ENCODE measurements around the gene COG5.
A peak's percentile ranks its signal among the peaks of the same experiment; 100 is the strongest.

The COG5 gene

GRCh38 chr7:107170051-107170915 lies 393.4 kb downstream of the COG5 start:
- Histone ChIP-seq H3K9me3 (replicated peaks; ENCODE audit: low read length) (no peaks in the 10 kb centered on the region), H3K36me3 (ENCODE audit: insufficient read depth, low read length) (no peaks in the 10 kb centered on the region), H3K4me1 (ENCODE audit: control insufficient read depth, insufficient read depth, low read length) (peaks cover 9% of the 10 kb centered on the region), H3K4me2 (ENCODE audit: low read length) (peak overlapping the region; percentile 74), H3K9ac (ENCODE audit: low read depth, low read length) (peak overlapping the region; percentile 92), H3K4me3 (ENCODE audit: low read length) (peak overlapping the region; percentile 87), H3K27me3 (ENCODE audit: control insufficient read depth, insufficient read depth, low read length) (no peaks in the 10 kb centered on the region)

GRCh38 chr7:107169120-107170050 lies 394.3 kb downstream of the COG5 start:
- Histone ChIP-seq H3K4me3 (ENCODE audit: low read length) (peak overlapping the region; percentile 87), H3K27me3 (ENCODE audit: control insufficient read depth, insufficient read depth, low read length) (no peaks in the 10 kb centered on the region), H3K4me2 (ENCODE audit: low read length) (peak overlapping the region; percentile 74), H3K4me1 (ENCODE audit: control insufficient read depth, insufficient read depth, low read length) (peaks cover 9% of the 10 kb centered on the region), H3K36me3 (ENCODE audit: insufficient read depth, low read length) (no peaks in the 10 kb centered on the region), H3K9me3 (replicated peaks; ENCODE audit: low read length) (no peaks in the 10 kb centered on the region), H3K9ac (ENCODE audit: low read depth, low read length) (peak overlapping the region; percentile 92)

- Histone ChIP-seq H3K9ac (ENCODE audit: low read depth, low read length) (peak within 1 kb of the TSS; percentile 92), H3K9me3 (replicated peaks; ENCODE audit: low read length) (no peaks in the 10 kb centered on the region), H3K27me3 (ENCODE audit: control insufficient read depth, insufficient read depth, low read length) (no peaks in the 10 kb centered on the region), H3K4me2 (ENCODE audit: low read length) (peak within 1 kb of the TSS; percentile 92), H3K4me1 (ENCODE audit: control insufficient read depth, insufficient read depth, low read length) (peaks cover 14% of the 10 kb centered on the region), H3K4me3 (ENCODE audit: low read length) (peak within 1 kb of the TSS; percentile 87), H3K36me3 (ENCODE audit: insufficient read depth, low read length) (no peaks in the 10 kb centered on the region)
These were observed 395.2 kb downstream of the COG5 start, which contains the start of gene HBP1 for GRCh38 chr7:107168233-107169119. Gene HBP1 (plus strand): TSS chr7:107169003. CDS start chr7:107179894, 10,891 bp downstream.

- Histone ChIP-seq H3K27me3 (ENCODE audit: control insufficient read depth, insufficient read depth, low read length) (no peaks in the 10 kb centered on the region), H3K9ac (ENCODE audit: low read depth, low read length) (peak overlapping the region; percentile 84), H3K4me2 (ENCODE audit: low read length) (peak overlapping the region; percentile 92), H3K36me3 (ENCODE audit: insufficient read depth, low read length) (no peaks in the 10 kb centered on the region), H3K9me3 (replicated peaks; ENCODE audit: low read length) (no peaks in the 10 kb centered on the region), H3K4me1 (ENCODE audit: control insufficient read depth, insufficient read depth, low read length) (peaks cover 14% of the 10 kb centered on the region), H3K4me3 (ENCODE audit: low read length) (peak overlapping the region; percentile 70)
These were observed 396.1 kb downstream of the COG5 start for GRCh38 chr7:107167483-107168232.

- Histone ChIP-seq H3K36me3 (ENCODE audit: insufficient read depth, low read length) (no peaks in the 10 kb centered on the region), H3K4me3 (ENCODE audit: low read length) (peak overlapping the region; percentile 70), H3K9me3 (replicated peaks; ENCODE audit: low read length) (no peaks in the 10 kb centered on the region), H3K9ac (ENCODE audit: low read depth, low read length) (peak overlapping the region; percentile 84), H3K4me2 (ENCODE audit: low read length) (peak overlapping the region; percentile 92), H3K4me1 (ENCODE audit: control insufficient read depth, insufficient read depth, low read length) (peaks cover 10% of the 10 kb centered on the region), H3K27me3 (ENCODE audit: control insufficient read depth, insufficient read depth, low read length) (no peaks in the 10 kb centered on the region)
These were observed 396.8 kb downstream of the COG5 start for GRCh38 chr7:107166736-107167426.

- Histone ChIP-seq H3K27me3 (ENCODE audit: control insufficient read depth, insufficient read depth, low read length) (no peaks in the 10 kb centered on the region), H3K9ac (ENCODE audit: low read depth, low read length) (no peak overlapping the region), H3K9me3 (replicated peaks; ENCODE audit: low read length) (no peaks in the 10 kb centered on the region), H3K36me3 (ENCODE audit: insufficient read depth, low read length) (no peaks in the 10 kb centered on the region), H3K4me2 (ENCODE audit: low read length) (no peak overlapping the region), H3K4me3 (ENCODE audit: low read length) (no peak overlapping the region), H3K4me1 (ENCODE audit: control insufficient read depth, insufficient read depth, low read length) (peaks cover 10% of the 10 kb centered on the region)
These were observed 398.4 kb downstream of the COG5 start for GRCh38 chr7:107165341-107165740.

GRCh38 chr7:107164092-107164491 lies 399.6 kb downstream of the COG5 start:
- no peaks in the 10 kb centered on the region for H3K36me3 ChIP-seq (ENCODE audit: insufficient read depth, low read length)
- H3K9ac ChIP-seq (ENCODE audit: low read depth, low read length): no peak overlapping the region
- H3K27me3 ChIP-seq (ENCODE audit: control insufficient read depth, insufficient read depth, low read length): no peaks in the 10 kb centered on the region
- H3K9me3 ChIP-seq (replicated peaks; ENCODE audit: low read length): no peaks in the 10 kb centered on the region
- H3K4me1 ChIP-seq (ENCODE audit: control insufficient read depth, insufficient read depth, low read length): peaks cover 10% of the 10 kb centered on the region
- no peak overlapping the region for H3K4me3 ChIP-seq (ENCODE audit: low read length)
- no peak overlapping the region for H3K4me2 ChIP-seq (ENCODE audit: low read length)

- H3K4me3 ChIP-seq (ENCODE audit: low read length): no peak overlapping the region
- no peak overlapping the region for H3K9ac ChIP-seq (ENCODE audit: low read depth, low read length)
- H3K4me1 ChIP-seq (ENCODE audit: control insufficient read depth, insufficient read depth, low read length): peaks cover 5% of the 10 kb centered on the region
- H3K9me3 ChIP-seq (replicated peaks; ENCODE audit: low read length): no peaks in the 10 kb centered on the region
- H3K36me3 ChIP-seq (ENCODE audit: insufficient read depth, low read length): no peaks in the 10 kb centered on the region
- H3K27me3 ChIP-seq (ENCODE audit: control insufficient read depth, insufficient read depth, low read length): no peaks in the 10 kb centered on the region
- no peak overlapping the region for H3K4me2 ChIP-seq (ENCODE audit: low read length)
These were observed 401.2 kb downstream of the COG5 start for GRCh38 chr7:107162475-107162874.

GRCh38 chr7:107161415-107161814 lies 402.3 kb downstream of the COG5 start:
- no peak overlapping the region for H3K9ac ChIP-seq (ENCODE audit: low read depth, low read length)
- no peak overlapping the region for H3K4me2 ChIP-seq (ENCODE audit: low read length)
- peaks cover 5% of the 10 kb centered on the region for H3K4me1 ChIP-seq (ENCODE audit: control insufficient read depth, insufficient read depth, low read length)
- no peaks in the 10 kb centered on the region for H3K9me3 ChIP-seq (replicated peaks; ENCODE audit: low read length)
- H3K36me3 ChIP-seq (ENCODE audit: insufficient read depth, low read length): no peaks in the 10 kb centered on the region
- H3K27me3 ChIP-seq (ENCODE audit: control insufficient read depth, insufficient read depth, low read length): no peaks in the 10 kb centered on the region
- H3K4me3 ChIP-seq (ENCODE audit: low read length): no peak overlapping the region

GRCh38 chr7:107160389-107160788 lies 403.3 kb downstream of the COG5 start:
- Histone ChIP-seq H3K27me3 (ENCODE audit: control insufficient read depth, insufficient read depth, low read length) (no peaks in the 10 kb centered on the region), H3K4me1 (ENCODE audit: control insufficient read depth, insufficient read depth, low read length) (peaks cover 5% of the 10 kb centered on the region), H3K4me3 (ENCODE audit: low read length) (no peak overlapping the region), H3K4me2 (ENCODE audit: low read length) (no peak overlapping the region), H3K9ac (ENCODE audit: low read depth, low read length) (no peak overlapping the region), H3K36me3 (ENCODE audit: insufficient read depth, low read length) (no peaks in the 10 kb centered on the region), H3K9me3 (replicated peaks; ENCODE audit: low read length) (no peaks in the 10 kb centered on the region)

Data from skeletal muscle satellite cell (primary cell).